H9 (cell line): Measurements from ENCODE around the gene TMEM158. TPM values are rescaled to one million over a fixed set of nuclear protein-coding genes. Genes with fewer than 3 reads are reported as not detected.

Experiments used
- DNase-seq: peaks from one replicate; pipeline ENCODE4 v3.0.0-alpha.2; 2017
- H2AFZ ChIP-seq: one replicate; pipeline ENCODE4 v1.6.1; 2013; ENCODE audit warnings: mild to moderate bottlenecking, low read length, control low read depth, moderate library complexity
- H2AK5ac ChIP-seq: 2 replicates; pipeline ENCODE4 v1.6.1; 2013; ENCODE audit warnings: low read length, control low read depth, mixed read lengths; ENCODE audit not compliant: insufficient read length
- H2BK120ac ChIP-seq: one replicate; pipeline ENCODE4 v1.6.1; 2013; ENCODE audit warnings: low read depth, mild to moderate bottlenecking, low read length, control low read depth, inconsistent platforms; ENCODE audit not compliant: poor library complexity, severe bottlenecking
- H2BK12ac ChIP-seq: 2 replicates; pipeline ENCODE4 v1.6.1; 2013; ENCODE audit warnings: low read length, control low read depth, mixed read lengths, low read depth; ENCODE audit not compliant: insufficient read length
- H2BK15ac ChIP-seq: 2 replicates; pipeline ENCODE4 v1.6.1; 2013; ENCODE audit warnings: low read depth, low read length, control low read depth
- H2BK20ac ChIP-seq: one replicate; pipeline ENCODE4 v1.6.1; 2013; ENCODE audit warnings: low read depth, mild to moderate bottlenecking, low read length, control low read depth, inconsistent platforms; ENCODE audit not compliant: poor library complexity, severe bottlenecking
- H2BK5ac ChIP-seq: 2 replicates; pipeline ENCODE4 v1.6.1; 2013; ENCODE audit warnings: low read length, control low read depth, mixed read lengths; ENCODE audit not compliant: insufficient read length
- H3K14ac ChIP-seq: 2 replicates; pipeline ENCODE4 v1.6.1; 2013; ENCODE audit warnings: low read length, control low read depth; ENCODE audit not compliant: insufficient read depth
- H3K18ac ChIP-seq: 2 replicates; pipeline ENCODE4 v1.6.1; 2013; ENCODE audit warnings: low read depth, mild to moderate bottlenecking, mixed read lengths, low read length, control low read depth; ENCODE audit not compliant: insufficient read length
- H3K23ac ChIP-seq: 2 replicates; pipeline ENCODE4 v1.6.1; 2013; ENCODE audit warnings: low read length, control low read depth, mixed read lengths, low read depth; ENCODE audit not compliant: insufficient read length
- H3K23me2 ChIP-seq: 2 replicates; pipeline ENCODE4 v1.6.1; 2013; ENCODE audit warnings: low read depth, mild to moderate bottlenecking, mixed read lengths, low read length, control low read depth; ENCODE audit not compliant: insufficient read length, poor library complexity, severe bottlenecking
- H3K27ac ChIP-seq: 2 replicates; pipeline ENCODE4 v1.5.1; 2013; ENCODE audit warnings: low read length, control low read depth, mixed read lengths, low read depth; ENCODE audit not compliant: insufficient read length
- H3K27me3 ChIP-seq: 2 replicates; pipeline ENCODE4 v1.6.1; 2013; ENCODE audit warnings: low read length, control low read depth, inconsistent platforms; ENCODE audit not compliant: insufficient read depth
- H3K4ac ChIP-seq: 2 replicates; pipeline ENCODE4 v1.6.1; 2013; ENCODE audit warnings: low read depth, mild to moderate bottlenecking, control low read depth, inconsistent platforms, low read length, moderate library complexity
- H3K4me1 ChIP-seq: 2 replicates; pipeline ENCODE4 v1.6.1; 2013; ENCODE audit warnings: low read length, control low read depth, inconsistent platforms; ENCODE audit not compliant: insufficient read depth
- H3K4me2 ChIP-seq: 2 replicates; pipeline ENCODE4 v1.6.1; 2013; ENCODE audit warnings: low read length, control low read depth, mixed read lengths; ENCODE audit not compliant: insufficient read length, insufficient read depth
- H3K56ac ChIP-seq: 2 replicates; pipeline ENCODE4 v1.6.1; 2013; ENCODE audit warnings: low read depth, mild to moderate bottlenecking, mixed read lengths, low read length, control low read depth; ENCODE audit not compliant: insufficient read length
- H3K79me1 ChIP-seq: 2 replicates; pipeline ENCODE4 v1.6.1; 2013; ENCODE audit warnings: low read depth, mild to moderate bottlenecking, moderate library complexity, low read length, control low read depth, inconsistent platforms; ENCODE audit not compliant: insufficient read depth, poor library complexity, severe bottlenecking
- H3K79me2 ChIP-seq: 2 replicates; pipeline ENCODE4 v1.6.1; 2013; ENCODE audit warnings: low read length, control low read depth, inconsistent platforms; ENCODE audit not compliant: insufficient read depth
- H3K9ac ChIP-seq: 2 replicates; pipeline ENCODE4 v1.6.1; 2013; ENCODE audit warnings: low read length, control low read depth, mixed read lengths; ENCODE audit not compliant: insufficient read length; ENCODE audit errors: extremely low read depth
- H3K9me3 ChIP-seq: one replicate; pipeline ENCODE4 v1.6.1; 2013; ENCODE audit warnings: low read depth, low read length, inconsistent platforms; ENCODE audit not compliant: control insufficient read depth
- H3T11ph ChIP-seq: one replicate; pipeline ENCODE4 v1.6.1; 2013; ENCODE audit warnings: mild to moderate bottlenecking, low read length, control low read depth, inconsistent platforms
- H4K20me1 ChIP-seq: one replicate; pipeline ENCODE4 v1.6.1; 2013; ENCODE audit not compliant: control insufficient read depth, insufficient read length, insufficient read depth
- H4K5ac ChIP-seq: 2 replicates; pipeline ENCODE4 v1.6.1; 2013; ENCODE audit warnings: low read depth, mild to moderate bottlenecking, mixed read lengths, low read length, control low read depth; ENCODE audit not compliant: insufficient read length
- H4K8ac ChIP-seq: replicated peaks from 2 replicates; pipeline ENCODE4 v1.6.1; 2013; ENCODE audit warnings: low read length, control low read depth, mixed read lengths, low read depth; ENCODE audit not compliant: insufficient read length
- H4K91ac ChIP-seq: 2 replicates; pipeline ENCODE4 v1.6.1; 2013; ENCODE audit warnings: low read depth, mild to moderate bottlenecking, moderate library complexity, mixed read lengths, low read length, control low read depth; ENCODE audit not compliant: insufficient read length
- H3K27ac Mint-ChIP-seq, 3 experiments: 2 replicates in 2 of 3; 3 replicates in 1 of 3; pipeline ENCODE4 v1.8.0; 2020 to 2021; ENCODE audit warnings: mixed read lengths in 3 of 3, mild to moderate bottlenecking in 1 of 3, moderate library complexity in 1 of 3
- H3K27me3 Mint-ChIP-seq: 2 replicates; pipeline ENCODE4 v1.8.0; 2021; ENCODE audit warnings: low read depth, mild to moderate bottlenecking, moderate library complexity, mixed read lengths
- H3K36me3 Mint-ChIP-seq, 3 experiments: 2 replicates in 2 of 3; 3 replicates in 1 of 3; pipeline ENCODE4 v1.8.0; 2020 to 2021; ENCODE audit warnings: low read depth in 3 of 3, mixed read lengths in 3 of 3; ENCODE audit not compliant: insufficient read depth in 1 of 3
- H3K4me1 Mint-ChIP-seq, 2 experiments: 2 replicates each; pipeline ENCODE4 v1.8.0; 2020; ENCODE audit warnings: mixed read lengths in 2 of 2
- H3K4me3 Mint-ChIP-seq, 2 experiments: 2 replicates in 1 of 2; 3 replicates in 1 of 2; pipeline ENCODE4 v1.8.0; 2020 to 2021; ENCODE audit warnings: mild to moderate bottlenecking in 2 of 2, mixed read lengths in 2 of 2, moderate library complexity in 1 of 2
- H3K9me3 Mint-ChIP-seq, 2 experiments: 2 replicates in 1 of 2; 3 replicates in 1 of 2; pipeline ENCODE4 v1.8.0; 2020; ENCODE audit warnings: mild to moderate bottlenecking in 2 of 2, mixed read lengths in 2 of 2, moderate library complexity in 1 of 2
- WGBS: extraction: QIAGEN DNeasy Blood & Tissue Kit; methylation state at CpG from one replicate; pipeline ENCODE4 v1.1.7; 2013; ENCODE audit warnings: missing lambda C conversion rate, low lambda C conversion rate, mixed read lengths; ENCODE audit not compliant: insufficient read length; ENCODE audit errors: extremely low coverage; 5-methylcytosine and 5-hydroxymethylcytosine counted together
- total RNA-seq: library from RNA; stranded (reverse); gene quantifications from 2 replicates; pipeline ENCODE4 v1.2.1, GENCODE V29; 2021
- TF ChIP-seq, protein P1 (sequence below): fragments of 200-600 bp; sonication (generic); conservative IDR thresholded peaks from 3 replicates; pipeline ENCODE4 v1.8.0; 2021; ENCODE audit warnings: antibody characterized with exemption, mild to moderate bottlenecking

Gene TMEM158
- total RNA-seq, 1 experiment from 2014 or later, result 29.1 TPM

DNA sequence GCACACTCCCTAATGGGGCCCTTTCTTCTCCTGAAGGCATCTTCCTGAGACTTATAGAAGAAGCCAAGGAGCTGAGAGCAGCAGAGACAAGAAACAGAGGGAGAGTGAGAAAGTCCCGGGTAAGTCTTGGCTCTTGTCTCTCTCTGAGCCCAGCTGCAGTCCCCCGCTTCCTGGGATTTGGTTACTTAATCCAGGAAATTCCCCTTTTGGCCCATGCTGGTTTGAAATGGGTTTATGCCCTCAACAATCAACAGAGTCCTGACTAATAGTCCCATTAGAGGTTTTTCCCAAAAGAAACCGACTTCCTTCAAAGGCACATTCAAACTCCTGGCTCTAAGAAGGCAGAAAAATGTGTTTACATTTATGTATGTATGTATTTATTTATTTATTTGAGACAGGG, 22.0 kb downstream of the TMEM158 start:
- peaks cover 16 to 22% of the 10 kb centered on the region in 2 experiments for H3K4me1 Mint-ChIP-seq
- no peaks in the 10 kb centered on the region for H3K36me3 Mint-ChIP-seq
- Histone ChIP-seq H3K23ac (no peak overlapping the region), H2BK15ac (no peak overlapping the region), H3K14ac (no peak overlapping the region), H3K23me2 (no peaks in the 10 kb centered on the region), H2BK5ac (no peak overlapping the region), H3T11ph (no peak overlapping the region), H3K79me1 (no peaks in the 10 kb centered on the region), H3K9ac (no peak overlapping the region), H3K18ac (no peak overlapping the region), H2BK12ac (no peak overlapping the region), H2AK5ac (no peak overlapping the region), H3K56ac (no peak overlapping the region), H3K4me1 (peaks cover 5% of the 10 kb centered on the region; the same call in 1 of the 2 replicates), H4K8ac (no peak overlapping the region), H3K27ac (no peak overlapping the region), H3K27me3 (no peaks in the 10 kb centered on the region), H3K9me3 (no peaks in the 10 kb centered on the region), H4K5ac (no peak overlapping the region), H4K20me1 (no peaks in the 10 kb centered on the region), H4K91ac (no peak overlapping the region), H3K79me2 (no peaks in the 10 kb centered on the region), H2BK20ac (no peak overlapping the region), H2BK120ac (no peak overlapping the region), H3K4me2 (no peak overlapping the region), H3K4ac (no peak overlapping the region), H2AFZ (no peak overlapping the region)
- DNase-seq, result no peak
- no peaks in the 10 kb centered on the region for H3K9me3 Mint-ChIP-seq
- H3K4me3 Mint-ChIP-seq, result no peak overlapping the region
- H3K27ac Mint-ChIP-seq, result no peak overlapping the region
- TF ChIP-seq, protein P1, sequence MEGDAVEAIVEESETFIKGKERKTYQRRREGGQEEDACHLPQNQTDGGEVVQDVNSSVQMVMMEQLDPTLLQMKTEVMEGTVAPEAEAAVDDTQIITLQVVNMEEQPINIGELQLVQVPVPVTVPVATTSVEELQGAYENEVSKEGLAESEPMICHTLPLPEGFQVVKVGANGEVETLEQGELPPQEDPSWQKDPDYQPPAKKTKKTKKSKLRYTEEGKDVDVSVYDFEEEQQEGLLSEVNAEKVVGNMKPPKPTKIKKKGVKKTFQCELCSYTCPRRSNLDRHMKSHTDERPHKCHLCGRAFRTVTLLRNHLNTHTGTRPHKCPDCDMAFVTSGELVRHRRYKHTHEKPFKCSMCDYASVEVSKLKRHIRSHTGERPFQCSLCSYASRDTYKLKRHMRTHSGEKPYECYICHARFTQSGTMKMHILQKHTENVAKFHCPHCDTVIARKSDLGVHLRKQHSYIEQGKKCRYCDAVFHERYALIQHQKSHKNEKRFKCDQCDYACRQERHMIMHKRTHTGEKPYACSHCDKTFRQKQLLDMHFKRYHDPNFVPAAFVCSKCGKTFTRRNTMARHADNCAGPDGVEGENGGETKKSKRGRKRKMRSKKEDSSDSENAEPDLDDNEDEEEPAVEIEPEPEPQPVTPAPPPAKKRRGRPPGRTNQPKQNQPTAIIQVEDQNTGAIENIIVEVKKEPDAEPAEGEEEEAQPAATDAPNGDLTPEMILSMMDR, result no peak
- peaks cover 5% of the 10 kb centered on the region; the same call in 1 of the 2 replicates for H3K27me3 Mint-ChIP-seq
- WGBS, result no CpG with 5 or more reads among the region's 3 CpGs
